Upper lobe of left lung (tissue), 6 donors: ENCODE data around the gene XYLT1. TPM values are rescaled to one million over a fixed set of nuclear protein-coding genes. Genes with fewer than 3 reads are reported as not detected.
A peak's percentile ranks its signal among the peaks of the same experiment; 100 is the strongest.

Experiments used
- ATAC-seq, 2 donors: fragments of 200-7000 bp; cut with Tn5 transposase; one replicate each; pipeline ENCODE4 v1.9.1; 2022; ENCODE audit warnings: mild to moderate bottlenecking in 2 of 2, moderate library complexity in 2 of 2; ENCODE audit not compliant: low FRiP score in 2 of 2
- DNase-seq, 2 donors: peaks; one replicate each; pipeline ENCODE4 v3.0.0-alpha.2; 2019 to 2020
- H3K27ac ChIP-seq, 4 donors: fragments of 200-600 bp; sonication (generic); one replicate each; pipeline ENCODE4 v1.5.1; 2016 to 2019
- H3K27me3 ChIP-seq, 4 donors: fragments of 200-600 bp; sonication (generic); one replicate each; pipeline ENCODE4 v1.5.1; 2017 to 2019
- H3K36me3 ChIP-seq, 4 donors: fragments of 200-600 bp; sonication (generic); one replicate each; pipeline ENCODE4 v1.5.1; 2016 to 2019
- H3K4me1 ChIP-seq, 4 donors: fragments of 200-600 bp; sonication (generic); one replicate each; pipeline ENCODE4 v1.5.1; 2018 to 2019
- H3K4me3 ChIP-seq, 4 donors: fragments of 200-600 bp; sonication (generic); one replicate each; pipeline ENCODE4 v1.5.1; 2017 to 2019; ENCODE audit warnings: mild to moderate bottlenecking in 2 of 4, moderate library complexity in 1 of 4
- H3K9me3 ChIP-seq, 4 donors: fragments of 200-600 bp; sonication (generic); one replicate each; pipeline ENCODE4 v1.5.1; 2018 to 2019
- CTCF ChIP-seq, 6 experiments: fragments of 450-650 bp in 4 of 6; fragments of 200-600 bp in 2 of 6; sonication (generic) in 2 of 6; IDR thresholded peaks; one replicate each; pipeline ENCODE4 v1.5.1; 2016 to 2019; ENCODE audit warnings: antibody characterized with exemption in 6 of 6
- EP300 ChIP-seq, 4 donors: sonication (generic); formaldehyde crosslinking; IDR thresholded peaks; one replicate each; pipeline ENCODE4 v1.5.1; 2017; ENCODE audit warnings: antibody characterized with exemption in 4 of 4, control low read depth in 2 of 4
- POLR2A ChIP-seq, 4 donors: fragments of 450-650 bp; IDR thresholded peaks; one replicate each; pipeline ENCODE4 v1.5.1; 2016 to 2017; ENCODE audit warnings: antibody characterized with exemption in 4 of 4, mild to moderate bottlenecking in 2 of 4
- POLR2AphosphoS5 ChIP-seq, 2 donors: sonication (generic); formaldehyde crosslinking; IDR thresholded peaks; one replicate each; pipeline ENCODE4 v1.5.1; 2017; ENCODE audit warnings: antibody characterized with exemption in 2 of 2
- WGBS, 2 donors: methylation state at CpG; one replicate each; pipeline ENCODE4 v1.1.5; 2017 to 2018; 5-methylcytosine and 5-hydroxymethylcytosine counted together
- total RNA-seq, 6 donors: library from RNA; depleted of rRNA in 4 of 6; stranded (reverse); fragments of >200 nt in 4 of 6; gene quantifications; one replicate each; pipeline versions ENCODE4 v1.1.0 to v1.2.1, GENCODE V29; 2016 to 2021
- donor health status: DM: no; HTN: no; CAD: no; lungs with moderate emphysema.
- donor health status: DM: no; HTN: yes; CAD: no; lungs with severe emphysema.

XYLT1 gene
- total RNA-seq, 6 donors from 2014 or later = 3.0 to 26.2 (median 6.8) TPM

GRCh38 chr16:17392857-17393692, 77.7 kb downstream of the XYLT1 start:
- H3K4me3 ChIP-seq = no peak overlapping the region
- TF ChIP-seq EP300 (IDR thresholded peaks at IDR 0.05) = no peak
- 82 to 84% methylated on average over 5 of the region's 5 CpGs for WGBS, 2 donors
- no peaks in the 10 kb centered on the region for H3K36me3 ChIP-seq
- ATAC-seq (no peak), DNase-seq (no peak)
- no peak overlapping the region for H3K27ac ChIP-seq
- no peaks in the 10 kb centered on the region for H3K9me3 ChIP-seq
- no peaks in the 10 kb centered on the region for H3K27me3 ChIP-seq
- peaks cover 24 to 30% (median 27%) of the 10 kb centered on the region in 4 donors for H3K4me1 ChIP-seq

GRCh38 chr16:17392127-17392856, 78.5 kb downstream of the XYLT1 start:
- no peaks in the 10 kb centered on the region for H3K27me3 ChIP-seq
- 81 to 82% methylated on average over 8 of the region's 8 CpGs for WGBS, 2 donors
- TF ChIP-seq EP300 (IDR thresholded peaks at IDR 0.05) (peak in 1 of 4 donors; percentile 57), POLR2A (IDR thresholded peaks at IDR 0.05) (no peak), POLR2AphosphoS5 (IDR thresholded peaks at IDR 0.05) (peak in 1 of 2 donors; percentile 23), CTCF (IDR thresholded peaks at IDR 0.05) (no peak)
- H3K36me3 ChIP-seq = no peaks in the 10 kb centered on the region
- DNase-seq (no peak), ATAC-seq (no peak)
- H3K4me3 ChIP-seq = no peak overlapping the region
- H3K27ac ChIP-seq = no peak overlapping the region
- no peaks in the 10 kb centered on the region for H3K9me3 ChIP-seq
- H3K4me1 ChIP-seq = peaks cover 16 to 22% (median 20%) of the 10 kb centered on the region in 4 donors

DNA sequence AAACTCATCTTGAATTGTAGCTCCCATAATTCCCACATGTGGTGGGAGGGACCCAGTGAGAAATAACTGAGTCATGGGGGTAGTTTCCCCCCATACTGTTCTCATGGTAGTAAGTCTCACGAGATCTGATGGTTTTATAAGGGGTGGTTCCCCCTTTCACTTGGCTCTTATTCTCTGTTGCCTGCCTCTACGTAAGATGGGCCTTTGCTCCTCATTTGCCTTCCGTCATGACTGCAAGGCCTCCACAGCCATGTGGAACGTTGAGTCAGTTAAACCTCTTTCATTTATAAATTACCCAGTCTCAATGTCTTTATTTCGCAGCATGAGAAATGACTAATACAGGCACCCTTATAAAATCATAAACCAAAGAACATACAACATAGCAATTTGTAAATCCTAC, 79.0 kb downstream of the XYLT1 start:
- Histone ChIP-seq H3K27ac (no peak overlapping the region), H3K4me1 (peaks cover 10 to 16% (median 14%) of the 10 kb centered on the region in 4 donors), H3K4me3 (no peak overlapping the region), H3K9me3 (no peaks in the 10 kb centered on the region), H3K36me3 (no peaks in the 10 kb centered on the region), H3K27me3 (no peaks in the 10 kb centered on the region)
- no peak for ATAC-seq
- TF ChIP-seq POLR2A (IDR thresholded peaks at IDR 0.05) (no peak), CTCF (IDR thresholded peaks at IDR 0.05) (no peak), POLR2AphosphoS5 (IDR thresholded peaks at IDR 0.05) (no peak), EP300 (IDR thresholded peaks at IDR 0.05) (no peak)
- no peak for DNase-seq
- 94 to 95% methylated on average over 5 of the region's 5 CpGs for WGBS, 2 donors

DNA sequence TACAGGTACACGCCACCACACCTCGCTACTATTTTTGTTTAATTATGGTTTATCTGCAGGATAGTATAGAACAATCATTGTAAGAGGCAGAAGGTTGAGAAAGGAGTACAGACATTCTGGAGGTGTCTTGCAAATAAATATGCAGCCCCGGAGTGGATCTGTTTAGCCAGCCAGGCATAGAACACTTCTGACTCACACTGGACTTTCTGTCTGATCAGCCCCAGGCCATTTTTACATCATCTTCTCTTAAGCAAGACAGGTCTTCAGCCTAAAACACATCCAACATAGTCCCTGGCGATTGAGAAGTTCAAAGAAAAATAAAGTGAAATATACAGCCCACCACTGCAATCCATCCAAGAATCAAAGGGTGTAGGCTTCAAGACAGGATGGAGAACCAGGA, 81.4 kb downstream of the XYLT1 start:
- no peak overlapping the region for H3K4me3 ChIP-seq
- ATAC-seq (no peak), DNase-seq (no peak)
- H3K27ac ChIP-seq = no peak overlapping the region
- H3K9me3 ChIP-seq = no peaks in the 10 kb centered on the region
- H3K4me1 ChIP-seq = peaks cover 0 to 6% (median 3%) of the 10 kb centered on the region in 4 donors
- H3K36me3 ChIP-seq = no peaks in the 10 kb centered on the region
- WGBS, 2 donors = 93 to 94% methylated on average over 4 of the region's 4 CpGs
- no peaks in the 10 kb centered on the region for H3K27me3 ChIP-seq
- TF ChIP-seq POLR2AphosphoS5 (IDR thresholded peaks at IDR 0.05) (no peak), CTCF (IDR thresholded peaks at IDR 0.05) (no peak), POLR2A (IDR thresholded peaks at IDR 0.05) (no peak), EP300 (IDR thresholded peaks at IDR 0.05) (no peak)

DNA sequence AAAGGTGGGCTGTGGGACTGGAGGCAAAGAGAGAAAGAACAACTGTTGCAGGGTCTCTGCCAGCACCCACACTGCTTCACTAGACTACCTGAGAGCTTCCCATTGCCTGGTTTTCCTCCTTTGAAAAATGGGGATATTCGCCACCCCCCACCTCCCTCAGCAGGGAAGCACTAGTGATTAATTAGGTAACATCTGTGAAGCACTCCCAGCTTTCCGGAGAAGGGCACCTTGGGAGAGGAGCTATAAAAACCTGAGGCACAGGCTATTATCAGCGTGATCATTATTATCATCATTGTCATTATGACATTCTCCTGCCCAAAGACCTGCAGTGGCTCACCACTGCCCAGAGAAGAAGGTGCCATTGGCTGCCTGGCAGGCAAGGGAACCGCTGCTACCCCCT, 83.5 kb downstream of the XYLT1 start:
- no peaks in the 10 kb centered on the region for H3K36me3 ChIP-seq
- H3K4me1 ChIP-seq = peaks cover 5 to 22% (median 10%) of the 10 kb centered on the region in 4 donors
- H3K27ac ChIP-seq = no peak overlapping the region
- H3K4me3 ChIP-seq = no peak overlapping the region
- no peak for ATAC-seq
- no peak for TF ChIP-seq POLR2A (IDR thresholded peaks at IDR 0.05)
- no peak for TF ChIP-seq EP300 (IDR thresholded peaks at IDR 0.05)
- TF ChIP-seq CTCF (IDR thresholded peaks at IDR 0.05) = no peak
- no peak for TF ChIP-seq POLR2AphosphoS5 (IDR thresholded peaks at IDR 0.05)
- H3K9me3 ChIP-seq = no peaks in the 10 kb centered on the region
- WGBS, 2 donors = 90 to 93% methylated on average over 4 of the region's 4 CpGs
- no peaks in the 10 kb centered on the region for H3K27me3 ChIP-seq
- DNase-seq = no peak
